Placental epithelial cell (primary cell): ENCODE results near the gene CFH. TPM values are rescaled to one million over a fixed set of nuclear protein-coding genes. Genes with fewer than 3 reads are reported as not detected.

ENCODE experiments used
- total RNA-seq: library from RNA; depleted of rRNA; stranded (reverse); fragments of >200 nt; gene quantifications from 2 replicates; pipeline ENCODE4 v1.2.3, GENCODE V29; 2012

Gene CFH
- 0.39 TPM in 1 of 2 replicates, not detected in the other for total RNA-seq

GRCh38 chr1:196651637-196652215 is at the start of gene CFH:
CFH (plus strand) TSS chr1:196652043; CDS start chr1:196652118, 75 bp downstream.

GRCh38 chr1:196608390-196609369 is 43.2 kb upstream of the CFH start, which contains the start of gene KCNT2:
KCNT2 (minus strand) TSS chr1:196608440; CDS start chr1:196608309, 131 bp downstream.

DNA sequence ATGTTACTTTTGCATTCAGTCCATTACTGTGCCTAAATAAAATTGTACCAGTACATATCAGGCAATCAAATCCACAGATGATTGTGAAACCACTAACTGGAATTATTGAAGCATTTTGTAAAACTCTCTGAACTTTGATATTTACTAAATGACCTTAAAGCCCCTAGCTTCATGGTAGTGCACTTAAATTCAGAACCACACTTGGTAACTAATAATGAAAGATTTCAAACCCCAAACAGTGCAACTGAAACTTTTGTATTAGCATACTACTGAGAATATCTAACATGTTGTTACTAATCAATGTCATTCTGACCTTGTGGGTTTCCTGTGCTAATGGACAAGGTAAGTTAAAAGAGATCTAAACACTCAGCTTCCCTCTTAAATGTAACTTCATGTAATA is 122.8 kb downstream of the CFH start, which contains the start of gene CFHR3:
TSS of gene CFHR3 (plus strand) at position 238 of the 400 bp plus-strand sequence. CDS start at position 285, 47 bp downstream.

Other genes with a start within 250 kb of the CFH start
- gene KCNT2, start 43.6 kb upstream of the CFH start, total RNA-seq: not detected in 2 replicates
- not detected in 2 replicates for gene CFHR3, start 122.8 kb downstream of the CFH start, total RNA-seq
- not detected in 2 replicates for gene CFHR1, start 167.7 kb downstream of the CFH start, total RNA-seq
- not detected in 2 replicates for gene CFHR4, start 236.0 kb downstream of the CFH start, total RNA-seq